Stimulated activated naive B cell treated with anti-CD40 and anti-IgM and Interleukin-4, amounts not matched to agents 10 μg/mL and 1 μg/mL and 100 μg/mL, for 72 hours (primary cell): ENCODE data around the gene FLOT1.
A peak's percentile ranks its signal among the peaks of the same experiment; 100 is the strongest.

Source experiments
- ATAC-seq, 2 donors: fragments of 150-1000 bp; cut with Tn5 transposase; replicated peaks; 2 replicates each; pipeline ENCODE4 v1.10.0; 2021; ENCODE audit warnings: moderate library complexity in 1 of 2
- DNase-seq: peaks from one replicate; pipeline ENCODE4 v3.0.0; 2021
- H3K27ac Mint-ChIP-seq: one replicate; pipeline ENCODE4 v1.8.0; 2022; ENCODE audit warnings: mild to moderate bottlenecking, mixed read lengths
- H3K27me3 Mint-ChIP-seq, 2 donors: one replicate each; pipeline ENCODE4 v1.8.0; 2022; ENCODE audit warnings: mixed read lengths in 2 of 2
- H3K36me3 Mint-ChIP-seq, 2 donors: one replicate each; pipeline ENCODE4 v1.8.0; 2022; ENCODE audit warnings: mixed read lengths in 2 of 2, mild to moderate bottlenecking in 1 of 2
- H3K4me1 Mint-ChIP-seq, 2 donors: one replicate each; pipeline ENCODE4 v1.8.0; 2022; ENCODE audit warnings: mixed read lengths in 2 of 2, mild to moderate bottlenecking in 1 of 2
- H3K4me3 Mint-ChIP-seq, 2 donors: one replicate each; pipeline ENCODE4 v1.8.0; 2022; ENCODE audit warnings: mild to moderate bottlenecking in 2 of 2, mixed read lengths in 2 of 2, moderate library complexity in 1 of 2
- H3K9me3 Mint-ChIP-seq, 2 donors: one replicate each; pipeline ENCODE4 v1.8.0; 2022; ENCODE audit warnings: mixed read lengths in 2 of 2, mild to moderate bottlenecking in 1 of 2

FLOT1 gene, protein sequence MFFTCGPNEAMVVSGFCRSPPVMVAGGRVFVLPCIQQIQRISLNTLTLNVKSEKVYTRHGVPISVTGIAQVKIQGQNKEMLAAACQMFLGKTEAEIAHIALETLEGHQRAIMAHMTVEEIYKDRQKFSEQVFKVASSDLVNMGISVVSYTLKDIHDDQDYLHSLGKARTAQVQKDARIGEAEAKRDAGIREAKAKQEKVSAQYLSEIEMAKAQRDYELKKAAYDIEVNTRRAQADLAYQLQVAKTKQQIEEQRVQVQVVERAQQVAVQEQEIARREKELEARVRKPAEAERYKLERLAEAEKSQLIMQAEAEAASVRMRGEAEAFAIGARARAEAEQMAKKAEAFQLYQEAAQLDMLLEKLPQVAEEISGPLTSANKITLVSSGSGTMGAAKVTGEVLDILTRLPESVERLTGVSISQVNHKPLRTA

DNA sequence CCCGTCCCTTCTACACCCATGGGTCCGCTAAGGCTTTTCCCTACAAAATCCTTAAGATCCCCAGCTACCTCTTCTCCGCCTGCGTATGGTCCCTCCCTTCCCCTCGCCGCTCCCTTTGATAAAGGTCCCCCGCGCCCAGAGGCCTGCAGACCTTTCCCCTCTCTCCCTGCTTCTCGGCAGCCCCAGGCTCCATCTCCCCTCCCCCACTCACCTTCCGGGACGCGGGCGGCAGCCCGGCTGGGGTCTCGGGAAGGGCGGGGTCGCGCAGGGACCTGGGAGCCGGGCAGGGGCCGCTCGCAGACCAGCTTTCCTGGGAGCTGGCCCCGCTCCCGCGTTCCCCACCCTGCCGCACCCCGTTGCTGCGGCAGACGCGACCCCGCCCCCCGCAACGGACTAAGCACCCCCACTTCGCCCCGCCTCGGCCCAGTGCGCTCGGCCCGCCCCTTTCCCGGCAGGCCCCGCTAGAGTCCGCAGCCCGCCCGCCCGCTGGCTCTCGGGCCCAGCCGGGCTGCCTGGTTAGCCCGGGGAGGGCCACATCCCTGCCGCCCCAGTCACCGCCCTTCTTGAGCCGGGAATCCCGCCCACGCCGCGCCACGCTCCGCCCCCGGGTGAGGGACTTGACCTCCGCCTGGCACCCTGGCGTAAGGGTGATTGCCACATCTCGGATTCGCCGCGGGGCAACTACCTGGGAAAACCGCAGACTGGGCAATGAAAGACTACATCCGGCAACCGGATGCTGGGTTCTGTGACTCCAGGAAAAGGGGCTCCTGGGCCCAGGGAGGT lies at the start of gene FLOT1:
TSS of gene FLOT1 (minus strand) at position 372 of the 783 bp plus-strand sequence. CDS start 498 bp downstream, outside the sequence.
- H3K4me3 Mint-ChIP-seq: peak within 1 kb of the TSS; percentile 84 to 92
- peak within 1 kb of the TSS; percentile 85 for H3K27ac Mint-ChIP-seq
- peak; percentile 89 for DNase-seq

DNA sequence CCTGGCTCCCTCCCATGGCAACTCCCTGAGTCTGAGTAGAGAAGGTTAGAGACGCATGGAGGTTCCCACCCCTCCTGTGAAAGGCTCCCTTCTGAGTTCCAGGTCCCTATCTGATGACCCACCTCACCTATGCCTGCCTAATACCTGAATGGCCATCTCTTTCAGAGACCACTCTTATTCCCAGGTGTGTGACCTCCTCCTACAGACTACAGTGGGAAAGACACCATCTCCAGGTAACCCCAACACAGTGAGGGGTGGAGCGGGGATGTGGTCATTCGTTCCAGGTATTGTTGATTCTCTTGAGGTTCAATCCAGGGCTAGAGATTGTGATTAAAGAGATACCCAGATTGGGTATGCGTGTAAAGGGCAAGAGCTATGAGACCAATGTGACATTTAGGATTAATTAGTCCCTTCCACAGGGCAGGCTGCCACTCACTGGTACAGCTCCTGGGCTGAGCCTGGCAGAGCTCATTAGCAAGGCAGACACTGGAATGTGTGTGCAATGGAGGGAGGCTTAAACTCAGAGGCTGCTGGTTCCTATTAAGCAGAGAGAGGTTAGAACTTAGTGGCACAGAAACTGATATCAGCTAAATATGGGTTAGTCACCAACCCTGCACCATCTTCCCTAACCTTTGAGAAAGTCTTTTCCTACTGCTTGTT lies 48.4 kb upstream of the FLOT1 start:
- DNase-seq (no peak), ATAC-seq (no peak)
- H3K9me3 Mint-ChIP-seq: no peaks in the 10 kb centered on the region
- H3K27me3 Mint-ChIP-seq: peaks cover 0 to 9% of the 10 kb centered on the region in 2 donors
- H3K36me3 Mint-ChIP-seq: no peaks in the 10 kb centered on the region
- peaks cover 25 to 58% of the 10 kb centered on the region in 2 donors for H3K4me1 Mint-ChIP-seq
- no peak overlapping the region for H3K4me3 Mint-ChIP-seq
- H3K27ac Mint-ChIP-seq: no peak overlapping the region

More for the DNA sequence above, at the start of gene FLOT1:
- peaks cover 26 to 44% of the 10 kb centered on the region in 2 donors for H3K36me3 Mint-ChIP-seq
- ATAC-seq: peak; percentile 77 to 79
- peaks cover 33 to 52% of the 10 kb centered on the region in 2 donors for H3K4me1 Mint-ChIP-seq
- no peaks in the 10 kb centered on the region for H3K27me3 Mint-ChIP-seq
- no peaks in the 10 kb centered on the region for H3K9me3 Mint-ChIP-seq

DNA sequence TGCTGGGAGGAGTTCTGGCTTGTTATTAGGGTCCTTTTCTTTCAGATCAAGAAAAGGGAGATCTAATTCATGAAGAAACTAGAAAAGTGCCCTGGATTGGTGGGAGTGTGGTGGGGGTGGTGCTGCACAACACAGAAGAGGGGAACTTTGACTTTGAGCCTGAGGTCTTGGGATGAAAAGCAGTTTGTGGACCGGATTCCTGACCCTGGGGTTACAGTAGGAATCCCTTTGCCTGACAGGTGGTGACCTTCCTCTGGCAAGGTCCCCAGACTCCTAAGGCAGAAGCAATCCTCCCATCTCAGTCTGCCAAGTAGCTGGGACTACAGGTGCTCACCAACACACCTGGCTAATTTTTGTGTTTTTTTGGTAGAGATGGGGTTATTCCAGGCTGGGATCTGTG lies 47.1 kb upstream of the FLOT1 start:
- Mint-ChIP-seq H3K4me3 (no peak overlapping the region), H3K27me3 (peaks cover 0 to 9% of the 10 kb centered on the region in 2 donors), H3K4me1 (peaks cover 27 to 66% of the 10 kb centered on the region in 2 donors), H3K9me3 (no peaks in the 10 kb centered on the region), H3K27ac (no peak overlapping the region), H3K36me3 (peaks cover 0 to 2% of the 10 kb centered on the region in 2 donors)
- no peak for DNase-seq
- ATAC-seq: no peak

DNA sequence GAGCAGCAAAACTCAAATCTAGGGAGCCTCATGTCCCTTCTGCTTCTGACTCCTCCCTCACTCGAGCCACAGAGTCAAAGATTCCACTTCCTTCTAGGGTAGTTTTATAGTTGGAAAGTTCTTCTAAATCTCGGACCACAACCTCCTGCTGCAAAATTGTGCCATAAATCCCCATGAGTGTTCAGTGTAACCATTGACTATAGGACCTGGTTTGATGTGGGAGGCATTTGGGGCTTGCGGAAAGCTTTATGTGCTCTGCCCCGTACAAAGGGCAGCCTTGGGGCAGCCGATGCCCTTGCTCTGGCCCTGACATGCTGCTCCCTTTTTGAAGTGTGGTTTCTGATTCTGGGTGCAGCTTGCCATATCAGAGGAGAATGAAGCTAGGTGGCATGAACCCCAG lies 45.5 kb upstream of the FLOT1 start:
- DNase-seq (peak; percentile 11), ATAC-seq (peak; percentile 69 to 84)
- peak overlapping the region; percentile 94 for H3K27ac Mint-ChIP-seq
- H3K4me3 Mint-ChIP-seq: peak overlapping the region; percentile 37 to 72
- peaks cover 0 to 9% of the 10 kb centered on the region in 2 donors for H3K27me3 Mint-ChIP-seq
- H3K4me1 Mint-ChIP-seq: peaks cover 20 to 54% of the 10 kb centered on the region in 2 donors
- H3K9me3 Mint-ChIP-seq: no peaks in the 10 kb centered on the region
- peaks cover 0 to 2% of the 10 kb centered on the region in 2 donors for H3K36me3 Mint-ChIP-seq

DNA sequence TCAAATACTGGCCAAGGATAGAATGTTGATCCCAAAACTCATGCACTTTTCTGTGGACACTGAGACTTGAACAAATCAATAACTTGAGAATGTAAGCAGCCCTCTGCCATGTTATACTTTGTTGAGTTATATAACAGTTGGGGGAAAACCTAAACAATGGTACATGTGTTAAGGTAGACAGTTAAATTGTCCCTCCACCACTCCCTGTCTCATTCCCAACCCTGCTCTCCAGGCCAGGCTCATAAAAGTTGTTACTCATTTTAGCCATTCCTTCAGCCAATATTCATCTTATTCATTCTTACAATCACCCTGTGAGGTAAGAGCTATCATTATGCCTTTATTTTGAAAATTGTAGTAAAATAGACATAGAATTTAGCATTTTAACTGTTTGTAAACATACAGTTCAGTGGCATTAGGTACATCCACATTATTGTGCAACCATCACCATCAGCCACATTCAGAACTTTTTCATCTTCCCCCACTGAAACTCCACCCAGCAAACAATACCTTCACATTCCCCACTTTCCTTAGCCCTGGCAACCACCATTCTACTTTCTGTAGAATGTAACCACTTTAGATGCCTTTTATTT lies 40.0 kb upstream of the FLOT1 start:
- H3K36me3 Mint-ChIP-seq: peaks cover 0 to 2% of the 10 kb centered on the region in 2 donors
- no peak overlapping the region for H3K4me3 Mint-ChIP-seq
- H3K27me3 Mint-ChIP-seq: peaks cover under 1 to 8% of the 10 kb centered on the region in 2 donors
- peaks cover 24 to 55% of the 10 kb centered on the region in 2 donors for H3K4me1 Mint-ChIP-seq
- H3K27ac Mint-ChIP-seq: no peak overlapping the region
- DNase-seq (no peak), ATAC-seq (peak in 1 of 2 donors; percentile 10)
- H3K9me3 Mint-ChIP-seq: no peaks in the 10 kb centered on the region

DNA sequence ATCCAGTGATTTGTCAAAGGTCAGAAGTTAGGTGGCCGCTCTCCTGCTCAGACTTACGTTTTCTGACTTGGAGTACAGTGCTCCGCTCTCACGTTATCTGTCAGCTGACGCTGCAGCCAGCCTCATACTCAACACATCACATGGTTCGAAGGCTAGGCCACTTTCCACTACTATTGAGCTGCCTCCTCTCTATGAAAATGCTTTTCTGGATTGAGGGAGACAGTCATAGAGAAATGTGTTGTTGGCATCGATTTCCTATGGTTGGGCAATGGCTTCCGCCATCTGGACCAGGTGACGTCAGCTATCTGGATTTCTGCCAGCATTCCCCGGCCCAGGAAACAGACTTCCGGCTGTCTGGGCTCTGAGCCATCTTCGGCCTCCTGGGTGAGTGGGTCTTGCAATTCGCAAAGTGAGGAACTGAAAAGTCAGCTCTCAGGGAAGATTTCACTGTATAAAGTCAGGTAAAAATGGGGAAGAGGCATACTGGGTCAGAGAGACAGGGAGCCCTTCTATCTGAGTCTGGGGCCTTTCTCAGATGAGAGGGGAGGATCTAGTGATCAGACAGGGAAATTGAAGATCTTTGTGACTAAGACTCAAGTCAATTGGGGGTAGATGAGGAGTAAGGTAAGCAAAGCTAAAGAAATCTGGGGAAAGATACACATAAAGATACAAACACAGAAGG lies 39.4 kb upstream of the FLOT1 start:
- Mint-ChIP-seq H3K27ac (peak overlapping the region; percentile 28), H3K27me3 (peaks cover 5 to 8% of the 10 kb centered on the region in 2 donors), H3K4me3 (peak overlapping the region; percentile 22 to 29), H3K36me3 (peaks cover 0 to 2% of the 10 kb centered on the region in 2 donors), H3K9me3 (no peaks in the 10 kb centered on the region), H3K4me1 (peaks cover 24 to 54% of the 10 kb centered on the region in 2 donors)
- ATAC-seq (peak; percentile 84 to 88), DNase-seq (peak; percentile 67)

DNA sequence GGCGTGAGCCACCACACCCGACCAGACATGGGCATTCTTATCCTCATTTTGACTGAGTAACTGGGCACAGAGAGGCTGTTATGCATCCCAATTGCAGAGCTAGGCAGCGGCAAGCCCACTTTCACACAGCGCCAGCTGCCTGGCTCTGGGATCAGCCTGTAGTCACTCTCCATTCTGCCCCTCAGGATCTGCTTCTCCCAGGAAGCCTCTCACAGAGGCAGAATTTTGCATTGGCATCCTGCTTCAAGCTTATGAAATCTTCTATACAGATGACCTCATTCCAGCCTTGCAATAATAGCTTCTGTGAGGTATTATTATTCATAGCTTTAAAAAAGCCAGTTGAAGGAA lies 38.9 kb upstream of the FLOT1 start:
- peaks cover 20 to 54% of the 10 kb centered on the region in 2 donors for H3K4me1 Mint-ChIP-seq
- peaks cover 0 to 2% of the 10 kb centered on the region in 2 donors for H3K36me3 Mint-ChIP-seq
- no peak overlapping the region for H3K4me3 Mint-ChIP-seq
- peaks cover 5 to 8% of the 10 kb centered on the region in 2 donors for H3K27me3 Mint-ChIP-seq
- no peak for DNase-seq
- H3K27ac Mint-ChIP-seq: peak overlapping the region; percentile 28
- ATAC-seq: no peak
- H3K9me3 Mint-ChIP-seq: no peaks in the 10 kb centered on the region

DNA sequence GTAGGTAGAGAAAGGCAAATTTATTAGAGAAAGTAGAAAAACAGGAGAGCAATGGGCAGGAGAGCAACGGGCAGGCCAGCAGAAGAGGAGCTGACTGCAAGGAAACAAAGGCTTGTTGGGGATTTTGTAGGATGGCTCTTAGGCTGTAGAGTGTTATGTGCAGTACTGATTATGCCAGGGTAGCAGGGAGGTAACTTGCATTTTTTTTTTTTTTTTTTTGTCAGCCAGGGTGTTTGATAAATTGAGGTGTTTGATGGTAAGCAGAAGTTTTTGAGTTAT lies 38.1 kb upstream of the FLOT1 start:
- peak overlapping the region; percentile 6 for H3K27ac Mint-ChIP-seq
- DNase-seq: no peak

DNA sequence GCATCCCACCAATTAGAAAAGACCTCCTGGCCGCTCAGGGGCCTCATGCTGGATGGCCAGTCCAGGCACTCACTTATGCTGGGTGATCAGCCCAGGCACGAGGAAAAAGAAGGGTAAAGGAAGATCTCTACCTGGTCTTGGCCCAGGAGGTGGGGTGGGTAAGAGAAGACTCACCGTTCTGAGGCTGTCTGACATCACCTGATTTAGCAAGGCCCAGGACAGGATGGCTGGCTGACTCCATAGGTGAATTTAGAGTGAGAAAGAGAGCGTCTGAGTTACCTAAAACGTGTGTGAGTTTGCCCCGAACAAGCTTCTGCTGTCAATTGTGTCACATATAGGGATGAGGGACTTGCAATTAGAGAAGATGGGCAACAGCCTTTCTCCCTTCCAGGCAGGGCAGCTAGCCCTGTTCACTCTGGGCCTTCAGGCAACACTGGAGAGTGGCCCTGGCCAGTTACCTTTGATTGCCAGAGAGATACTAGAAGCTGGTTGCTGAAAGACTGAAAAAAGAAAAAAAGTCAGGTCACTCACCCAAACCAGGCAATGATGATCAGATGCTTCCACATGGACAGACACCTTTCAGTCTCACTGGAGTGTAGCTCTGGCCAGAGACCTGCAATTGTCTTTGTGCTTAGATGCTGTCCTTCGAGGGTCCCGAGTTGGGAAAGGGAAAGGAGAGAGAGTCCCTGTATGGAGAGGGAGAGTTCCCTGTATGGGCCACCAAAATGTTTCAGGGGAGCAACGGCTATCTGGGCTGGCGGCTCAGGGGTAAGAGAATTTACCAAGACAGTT lies 37.6 kb upstream of the FLOT1 start:
- Mint-ChIP-seq H3K4me1 (peaks cover 18 to 43% of the 10 kb centered on the region in 2 donors), H3K9me3 (no peaks in the 10 kb centered on the region), H3K27me3 (peaks cover 5 to 8% of the 10 kb centered on the region in 2 donors), H3K36me3 (no peaks in the 10 kb centered on the region), H3K4me3 (no peak overlapping the region), H3K27ac (peak overlapping the region; percentile 6)
- no peak for ATAC-seq
- no peak for DNase-seq

More for the DNA sequence above, 38.1 kb upstream of the FLOT1 start:
- no peak for ATAC-seq
- H3K36me3 Mint-ChIP-seq: peaks cover 0 to 1% of the 10 kb centered on the region in 2 donors
- peaks cover 5 to 8% of the 10 kb centered on the region in 2 donors for H3K27me3 Mint-ChIP-seq
- peaks cover 20 to 48% of the 10 kb centered on the region in 2 donors for H3K4me1 Mint-ChIP-seq
- no peaks in the 10 kb centered on the region for H3K9me3 Mint-ChIP-seq
- H3K4me3 Mint-ChIP-seq: peak overlapping the region in 1 of 2 donors; percentile 13

DNA sequence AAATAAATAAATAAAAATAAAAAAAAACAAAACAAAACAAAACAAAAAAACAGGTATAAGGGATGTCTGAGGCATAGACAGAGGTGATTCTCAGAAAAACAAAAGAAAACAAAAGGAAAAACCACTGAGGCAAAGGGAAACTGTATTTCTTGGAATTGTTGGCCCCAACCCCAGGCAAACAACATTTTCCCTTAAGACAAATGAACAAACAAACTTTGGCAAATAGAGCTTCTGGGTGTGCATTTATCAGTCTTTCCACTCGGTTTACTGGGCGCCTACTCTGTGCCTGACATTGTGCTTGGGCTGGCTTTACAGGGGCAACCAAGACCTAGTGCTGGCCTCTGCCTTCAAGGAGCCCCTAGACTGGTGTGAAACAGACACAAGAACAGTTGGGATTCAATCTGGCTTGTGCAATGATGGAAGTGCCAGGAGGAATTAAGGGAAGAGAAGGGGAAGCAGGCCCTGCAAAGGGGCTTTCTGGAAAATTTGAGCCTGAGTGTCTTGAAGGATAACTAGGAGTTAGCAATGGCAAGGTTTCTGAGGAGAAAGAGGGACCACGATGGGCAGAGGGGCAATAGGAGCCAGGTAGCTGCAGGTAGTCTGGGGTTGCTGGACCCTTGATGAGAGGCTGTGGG lies 35.6 kb upstream of the FLOT1 start:
- DNase-seq (no peak), ATAC-seq (no peak)
- H3K4me1 Mint-ChIP-seq: peaks cover 20 to 43% of the 10 kb centered on the region in 2 donors
- no peak overlapping the region for H3K4me3 Mint-ChIP-seq
- H3K27ac Mint-ChIP-seq: no peak overlapping the region
- H3K9me3 Mint-ChIP-seq: no peaks in the 10 kb centered on the region
- no peaks in the 10 kb centered on the region for H3K36me3 Mint-ChIP-seq
- H3K27me3 Mint-ChIP-seq: peaks cover 5 to 12% of the 10 kb centered on the region in 2 donors

DNA sequence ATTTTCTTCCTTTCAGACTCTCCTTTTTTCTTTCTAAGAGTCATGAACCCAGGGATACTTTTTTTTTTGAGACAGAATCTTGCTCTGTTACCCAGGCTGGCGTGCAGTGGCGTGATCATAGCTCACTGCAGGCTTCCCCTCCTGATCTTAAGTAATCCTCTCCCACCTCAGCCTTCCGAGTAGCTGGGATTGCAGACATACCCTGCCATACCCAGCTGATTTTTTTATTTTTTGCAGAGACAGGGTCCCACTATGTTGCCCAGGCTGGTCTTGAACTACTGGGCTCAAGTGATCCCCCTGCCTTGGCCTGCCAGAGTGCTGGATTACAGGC lies 34.6 kb upstream of the FLOT1 start:
- ATAC-seq (no peak), DNase-seq (no peak)
- no peak overlapping the region for H3K4me3 Mint-ChIP-seq
- H3K27ac Mint-ChIP-seq: no peak overlapping the region
- H3K9me3 Mint-ChIP-seq: no peaks in the 10 kb centered on the region
- peaks cover 20 to 34% of the 10 kb centered on the region in 2 donors for H3K4me1 Mint-ChIP-seq
- H3K36me3 Mint-ChIP-seq: peaks cover 0 to 3% of the 10 kb centered on the region in 2 donors
- H3K27me3 Mint-ChIP-seq: peaks cover 5 to 12% of the 10 kb centered on the region in 2 donors

DNA sequence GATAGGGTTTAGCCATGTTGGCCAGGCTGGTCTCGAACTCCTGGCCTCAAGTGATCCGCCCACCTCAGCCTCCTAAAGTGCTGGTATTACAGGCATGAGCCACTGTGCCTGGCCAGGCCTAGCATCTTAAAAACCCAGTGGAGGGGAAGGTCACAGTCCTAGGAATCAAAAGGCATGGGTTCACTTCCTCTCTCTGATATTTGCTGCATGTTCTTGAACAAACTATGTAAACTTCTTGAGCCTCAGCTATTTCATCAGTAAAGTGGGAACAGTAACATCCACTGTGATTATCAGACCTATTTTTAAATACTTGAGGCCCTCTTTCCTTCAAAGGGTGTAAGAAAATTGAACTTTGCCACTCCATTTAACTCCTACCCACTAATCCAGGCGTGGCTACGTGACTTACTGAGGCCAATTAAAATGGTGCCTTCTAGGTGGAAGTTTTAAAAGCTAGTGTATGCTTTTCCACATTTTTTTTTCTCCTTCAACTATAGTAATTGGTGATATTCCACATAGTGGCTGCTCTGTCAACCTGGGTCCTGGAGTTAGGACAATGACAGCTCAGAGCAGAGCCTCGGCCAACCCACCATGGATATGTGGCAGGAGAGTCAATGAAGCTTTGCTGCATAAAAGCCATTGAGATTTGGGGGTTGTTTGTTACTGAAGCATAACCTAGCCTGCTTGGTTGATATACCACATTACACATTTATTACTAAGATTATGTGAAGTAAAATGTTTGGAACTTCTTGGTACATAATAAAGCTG lies 34.1 kb upstream of the FLOT1 start:
- Mint-ChIP-seq H3K27ac (no peak overlapping the region), H3K9me3 (no peaks in the 10 kb centered on the region), H3K4me3 (no peak overlapping the region), H3K36me3 (peaks cover 0 to 3% of the 10 kb centered on the region in 2 donors), H3K4me1 (peaks cover 15 to 29% of the 10 kb centered on the region in 2 donors), H3K27me3 (peaks cover 5 to 12% of the 10 kb centered on the region in 2 donors)
- ATAC-seq (peak; percentile 58 to 69), DNase-seq (no peak)
